ENCODE results near the gene SCN11A. TPM values are rescaled to one million over a fixed set of nuclear protein-coding genes. Genes with fewer than 3 reads are reported as not detected.

The SCN11A gene
- total and polyA plus RNA-seq, 2 of the 13 experiments (the other 11 are each of a cell fraction or from before 2014, with no cell fraction given), result 0.02 to 0.11 TPM

DNA sequence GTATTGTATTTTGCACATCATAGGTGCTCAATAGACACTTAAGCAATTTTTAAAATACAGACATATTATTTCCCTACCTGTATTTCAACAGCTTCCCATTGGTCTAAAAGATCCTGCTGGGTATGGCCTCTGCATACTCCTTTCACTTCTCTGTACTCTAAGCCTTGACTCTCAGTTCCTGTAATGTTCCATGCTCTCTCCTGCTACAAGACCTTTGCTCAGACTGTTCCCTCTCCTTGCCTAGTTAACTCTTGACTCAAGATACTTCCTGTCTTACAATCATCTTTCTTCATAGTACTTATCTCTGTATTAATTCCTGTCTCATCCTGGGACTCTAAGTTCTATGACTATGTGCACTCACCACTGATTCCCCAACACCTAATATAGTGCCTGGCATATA, 1.7 kb downstream of the SCN11A start:
- Histone ChIP-seq H3K9ac (ENCODE audit: insufficient read depth, low read depth, low read length) (no peak overlapping the region), H4K20me1 (ENCODE audit: insufficient read depth, low read length) (no peaks in the 10 kb centered on the region), H3K27ac (ENCODE audit: extremely low read length, insufficient read depth, low read length) (no peak overlapping the region), H3K79me2 (ENCODE audit: insufficient read depth, low read length) (peaks cover 29% of the 10 kb centered on the region), H3K4me3 (replicated peaks in 1 of 3; ENCODE audit: insufficient read depth in 1 of 3, low read depth in 2 of 3, low read length in 3 of 3) (no peak overlapping the region), H2AFZ (ENCODE audit: low read length) (no peak overlapping the region), H3K36me3 (replicated peaks in 1 of 2; ENCODE audit: control insufficient read depth in 1 of 2, insufficient read depth in 2 of 2, low read length in 2 of 2) (no peaks in the 10 kb centered on the region), H3K27me3 (ENCODE audit: control insufficient read depth in 1 of 2, insufficient read depth in 2 of 2, low read length in 2 of 2) (no peaks in the 10 kb centered on the region; a peak in 2 of 5 replicates), H3K4me1 (ENCODE audit: insufficient read depth, low read length) (peaks cover 26% of the 10 kb centered on the region), H3K9me3 (ENCODE audit: low read length) (no peaks in the 10 kb centered on the region), H3K4me2 (ENCODE audit: low read depth, low read length) (no peak overlapping the region)
- intact Hi-C loops (cut with micrococcal nuclease; ENCODE audit: unreplicated experiment), result no loop called here
- DNase-seq (ENCODE audit: low spot score) (no peak), FAIRE-seq (no peak), ATAC-seq (no peak)
- in situ Hi-C loops (cut with HindIII; ENCODE audit: extremely low pct_ligation_motif_present, low pct_unique_long_range_greater_than_20kb), result no loop called here
- ChIA-PET CTCF (ENCODE audit: low intra/inter-chr PET ratio, low total read pairs) (no interaction called here), POLR2A (no interaction called here)
- no peak for TF ChIP-seq ZFP41 (CRISPR knock-in tag; IDR thresholded peaks at IDR 0.05; ENCODE audit: borderline replicate concordance)
- TF ChIP-seq, protein P1, sequence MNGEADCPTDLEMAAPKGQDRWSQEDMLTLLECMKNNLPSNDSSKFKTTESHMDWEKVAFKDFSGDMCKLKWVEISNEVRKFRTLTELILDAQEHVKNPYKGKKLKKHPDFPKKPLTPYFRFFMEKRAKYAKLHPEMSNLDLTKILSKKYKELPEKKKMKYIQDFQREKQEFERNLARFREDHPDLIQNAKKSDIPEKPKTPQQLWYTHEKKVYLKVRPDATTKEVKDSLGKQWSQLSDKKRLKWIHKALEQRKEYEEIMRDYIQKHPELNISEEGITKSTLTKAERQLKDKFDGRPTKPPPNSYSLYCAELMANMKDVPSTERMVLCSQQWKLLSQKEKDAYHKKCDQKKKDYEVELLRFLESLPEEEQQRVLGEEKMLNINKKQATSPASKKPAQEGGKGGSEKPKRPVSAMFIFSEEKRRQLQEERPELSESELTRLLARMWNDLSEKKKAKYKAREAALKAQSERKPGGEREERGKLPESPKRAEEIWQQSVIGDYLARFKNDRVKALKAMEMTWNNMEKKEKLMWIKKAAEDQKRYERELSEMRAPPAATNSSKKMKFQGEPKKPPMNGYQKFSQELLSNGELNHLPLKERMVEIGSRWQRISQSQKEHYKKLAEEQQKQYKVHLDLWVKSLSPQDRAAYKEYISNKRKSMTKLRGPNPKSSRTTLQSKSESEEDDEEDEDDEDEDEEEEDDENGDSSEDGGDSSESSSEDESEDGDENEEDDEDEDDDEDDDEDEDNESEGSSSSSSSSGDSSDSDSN (CRISPR knock-in tag; IDR thresholded peaks at IDR 0.05), result no peak
- no TSS peak for BruUV-seq (replicated peaks)

DNA sequence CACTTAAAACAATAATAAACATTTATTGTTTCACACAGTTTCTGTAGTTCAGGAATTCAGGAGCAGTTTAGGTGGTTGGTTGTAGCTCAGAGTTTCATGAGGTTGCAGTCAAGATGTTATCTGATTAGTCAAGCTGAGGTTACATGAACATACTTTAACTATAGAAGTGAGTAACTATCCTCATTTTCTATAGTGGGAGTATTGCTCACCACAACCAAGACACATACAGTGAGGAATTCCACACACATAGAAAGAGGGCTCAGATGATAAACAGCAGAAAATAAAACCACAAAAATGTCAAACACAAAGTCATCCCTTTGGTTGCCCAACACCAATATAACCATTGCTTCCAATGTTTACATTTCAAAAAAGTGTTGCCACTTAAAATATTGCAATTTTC, 13.6 kb downstream of the SCN11A start:
- in situ Hi-C loops (cut with HindIII; ENCODE audit: extremely low pct_ligation_motif_present, low pct_unique_long_range_greater_than_20kb), result no loop called here
- H3K4me2 ChIP-seq (ENCODE audit: low read depth, low read length), result no peak overlapping the region
- ATAC-seq, result no peak

More for the DNA sequence above, 13.6 kb downstream of the SCN11A start:
- H2AFZ ChIP-seq (ENCODE audit: low read length), result no peak overlapping the region
- no peaks in the 10 kb centered on the region for H3K4me1 ChIP-seq (ENCODE audit: insufficient read depth, low read length)
- DNase-seq (ENCODE audit: low spot score) (no peak), FAIRE-seq (no peak)
- POLR2A ChIA-PET, result no interaction called here
- no peak overlapping the region for H3K4me3 ChIP-seq (replicated peaks in 1 of 3; ENCODE audit: insufficient read depth in 1 of 3, low read depth in 2 of 3, low read length in 3 of 3)
- H3K27ac ChIP-seq (ENCODE audit: extremely low read length, insufficient read depth, low read length), result no peak overlapping the region
- no peaks in the 10 kb centered on the region for H4K20me1 ChIP-seq (ENCODE audit: insufficient read depth, low read length)
- H3K36me3 ChIP-seq (replicated peaks in 1 of 2; ENCODE audit: control insufficient read depth in 1 of 2, insufficient read depth in 2 of 2, low read length in 2 of 2), result no peaks in the 10 kb centered on the region
- intact Hi-C loops (cut with micrococcal nuclease; ENCODE audit: unreplicated experiment), result no loop called here
- no peaks in the 10 kb centered on the region; a peak in 1 of 5 replicates for H3K27me3 ChIP-seq (ENCODE audit: control insufficient read depth in 1 of 2, insufficient read depth in 2 of 2, low read length in 2 of 2)
- no peak overlapping the region for H3K9ac ChIP-seq (ENCODE audit: insufficient read depth, low read depth, low read length)
- H3K9me3 ChIP-seq (ENCODE audit: low read length), result peaks cover 5% of the 10 kb centered on the region; the same call in 1 of the 2 replicates
- TF ChIP-seq PPARG (CRISPR knock-in tag; conservative IDR thresholded peaks at IDR 0.05) (no peak), GPN1 (CRISPR knock-in tag; IDR thresholded peaks at IDR 0.05; ENCODE audit: borderline replicate concordance) (no peak), ZFP41 (CRISPR knock-in tag; IDR thresholded peaks at IDR 0.05; ENCODE audit: borderline replicate concordance) (no peak), CREB1 (IDR thresholded peaks at IDR 0.05) (no peak), CREB1 (CRISPR knock-in tag; IDR thresholded peaks at IDR 0.05) (no peak), MIER2 (CRISPR knock-in tag; IDR thresholded peaks at IDR 0.05) (no peak), KDM5B (CRISPR knock-in tag; IDR thresholded peaks at IDR 0.05; ENCODE audit: borderline replicate concordance) (no peak), ZNF839 (CRISPR knock-in tag; IDR thresholded peaks at IDR 0.05; ENCODE audit: borderline replicate concordance) (no peak), NAIF1 (CRISPR knock-in tag; IDR thresholded peaks at IDR 0.05; ENCODE audit: borderline replicate concordance) (no peak), CREM (IDR thresholded peaks at IDR 0.05) (no peak), CREM (CRISPR knock-in tag; IDR thresholded peaks at IDR 0.05) (no peak), SMARCC2 (IDR thresholded peaks at IDR 0.05) (no peak), HDAC1 (CRISPR knock-in tag; IDR thresholded peaks at IDR 0.05) (no peak)
- TF ChIP-seq, protein P2, sequence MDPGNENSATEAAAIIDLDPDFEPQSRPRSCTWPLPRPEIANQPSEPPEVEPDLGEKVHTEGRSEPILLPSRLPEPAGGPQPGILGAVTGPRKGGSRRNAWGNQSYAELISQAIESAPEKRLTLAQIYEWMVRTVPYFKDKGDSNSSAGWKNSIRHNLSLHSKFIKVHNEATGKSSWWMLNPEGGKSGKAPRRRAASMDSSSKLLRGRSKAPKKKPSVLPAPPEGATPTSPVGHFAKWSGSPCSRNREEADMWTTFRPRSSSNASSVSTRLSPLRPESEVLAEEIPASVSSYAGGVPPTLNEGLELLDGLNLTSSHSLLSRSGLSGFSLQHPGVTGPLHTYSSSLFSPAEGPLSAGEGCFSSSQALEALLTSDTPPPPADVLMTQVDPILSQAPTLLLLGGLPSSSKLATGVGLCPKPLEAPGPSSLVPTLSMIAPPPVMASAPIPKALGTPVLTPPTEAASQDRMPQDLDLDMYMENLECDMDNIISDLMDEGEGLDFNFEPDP (CRISPR knock-in tag; conservative IDR thresholded peaks at IDR 0.05), result no peak
- TF ChIP-seq, protein P3, sequence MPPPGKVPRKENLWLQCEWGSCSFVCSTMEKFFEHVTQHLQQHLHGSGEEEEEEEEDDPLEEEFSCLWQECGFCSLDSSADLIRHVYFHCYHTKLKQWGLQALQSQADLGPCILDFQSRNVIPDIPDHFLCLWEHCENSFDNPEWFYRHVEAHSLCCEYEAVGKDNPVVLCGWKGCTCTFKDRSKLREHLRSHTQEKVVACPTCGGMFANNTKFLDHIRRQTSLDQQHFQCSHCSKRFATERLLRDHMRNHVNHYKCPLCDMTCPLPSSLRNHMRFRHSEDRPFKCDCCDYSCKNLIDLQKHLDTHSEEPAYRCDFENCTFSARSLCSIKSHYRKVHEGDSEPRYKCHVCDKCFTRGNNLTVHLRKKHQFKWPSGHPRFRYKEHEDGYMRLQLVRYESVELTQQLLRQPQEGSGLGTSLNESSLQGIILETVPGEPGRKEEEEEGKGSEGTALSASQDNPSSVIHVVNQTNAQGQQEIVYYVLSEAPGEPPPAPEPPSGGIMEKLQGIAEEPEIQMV (CRISPR knock-in tag; IDR thresholded peaks at IDR 0.05; ENCODE audit: low read depth), result no peak
- H3K79me2 ChIP-seq (ENCODE audit: insufficient read depth, low read length), result no peaks in the 10 kb centered on the region
- CTCF ChIA-PET (ENCODE audit: low intra/inter-chr PET ratio, low total read pairs), result no interaction called here
- no TSS peak for BruUV-seq (replicated peaks)
